Muscle of back (tissue), 11 donors: ENCODE results near the gene CCNG1. TPM values are rescaled to one million over a fixed set of nuclear protein-coding genes. Genes with fewer than 3 reads are reported as not detected.

Experiments used
- DNase-seq, 3 donors: peaks; one replicate each; pipeline versions ENCODE4 v3.0.0 to v3.0.0-alpha.2; 2013
- polyA plus RNA-seq, 10 donors: library from polyadenylated mRNA; unstranded; fragments of 120-200 nt; gene quantifications; one replicate each; pipeline ENCODE4 v1.2.1, GENCODE V29; 2013; ENCODE audit not compliant: insufficient read length in 10 of 10

The CCNG1 gene
- polyA plus RNA-seq, 10 donors = 175 to 399 (median 320) TPM

- DNase-seq = no peak
Measured at GRCh38 chr5:163478126-163478981, 41.0 kb downstream of the CCNG1 start.

- no peak for DNase-seq
Measured at GRCh38 chr5:163478982-163479271, 41.5 kb downstream of the CCNG1 start.

- DNase-seq = no peak
Measured at GRCh38 chr5:163489055-163489744, 51.8 kb downstream of the CCNG1 start.

- DNase-seq = no peak
Measured at GRCh38 chr5:163489745-163490075, 52.3 kb downstream of the CCNG1 start.

Other genes starting within 250 kb of the CCNG1 start
- gene NUDCD2, start 22.5 kb downstream of the CCNG1 start, polyA plus RNA-seq = 10 to 100 TPM; 35.6 to 48.7 (median 43.2) TPM
- 10 to 100 TPM in 6 of 10 donors, 1 to 10 TPM in 4; 6.7 to 15.1 (median 10.8) TPM for gene HMMR, start 23.0 kb downstream of the CCNG1 start, polyA plus RNA-seq
- 10 to 100 TPM; 45.8 to 61.8 (median 54.3) TPM for gene MAT2B, start 68.0 kb downstream of the CCNG1 start, polyA plus RNA-seq